ENCODE measurements around the gene RASSF4.

Gene RASSF4

DNA sequence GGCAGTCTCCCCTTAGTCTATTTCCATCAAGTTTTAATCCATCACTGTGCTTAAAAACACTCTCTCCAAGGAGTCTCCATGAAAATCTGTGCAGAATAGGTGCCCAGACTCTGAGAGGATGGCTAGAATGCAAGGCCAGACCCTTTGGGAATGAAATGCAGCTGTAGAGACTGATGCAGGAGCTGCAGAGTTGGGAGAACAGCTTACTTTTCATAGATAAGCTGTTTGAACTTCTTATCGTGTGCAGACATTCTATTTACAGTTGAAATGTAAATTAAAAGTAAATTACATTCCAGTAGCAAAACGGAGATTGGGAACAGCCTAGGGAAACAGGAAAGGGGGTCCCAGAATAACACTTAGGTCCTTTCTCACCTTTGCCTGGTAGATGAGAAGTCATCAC, 56.0 kb downstream of the RASSF4 start:
- DNase-seq = no peak

DNA sequence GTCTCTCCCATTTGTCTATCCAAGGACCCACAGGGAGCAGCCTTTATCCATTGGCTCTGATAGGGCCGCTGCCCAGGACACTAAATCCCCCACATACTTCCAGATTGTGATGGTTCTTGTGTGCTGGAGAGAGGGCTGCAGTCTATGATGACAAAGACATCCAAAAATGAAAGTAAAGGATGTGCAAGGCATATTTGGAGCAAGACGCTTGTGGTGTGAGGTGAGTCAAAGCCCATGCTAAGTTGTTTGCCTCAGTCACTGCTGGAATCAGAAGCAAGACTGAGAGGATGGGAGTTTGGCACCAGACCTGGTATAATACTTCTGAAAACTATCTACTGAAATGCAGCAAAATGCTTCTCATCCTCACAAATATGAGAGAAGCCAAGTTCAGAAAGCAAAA, 63.8 kb downstream of the RASSF4 start:
- DNase-seq = no peak

DNA sequence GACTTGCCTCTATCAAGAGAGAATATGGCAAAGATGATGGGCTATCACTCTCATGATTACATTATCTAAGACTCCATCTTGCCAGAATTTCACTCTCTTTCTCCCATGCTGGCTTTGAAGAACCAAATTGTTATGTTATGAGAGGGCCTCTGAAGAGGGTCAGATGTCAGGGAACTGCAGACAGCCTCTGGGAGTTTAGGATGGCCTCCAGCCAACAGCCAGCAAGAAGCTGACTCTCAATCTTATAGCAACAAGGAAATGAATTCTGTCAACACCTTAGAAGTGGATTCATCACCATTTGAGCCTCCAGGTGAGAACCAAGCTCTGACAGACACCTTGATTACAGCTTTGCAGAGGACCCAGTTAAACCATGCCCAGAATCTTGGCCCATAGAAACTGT, 74.7 kb downstream of the RASSF4 start:
- DNase-seq = no peak

DNA sequence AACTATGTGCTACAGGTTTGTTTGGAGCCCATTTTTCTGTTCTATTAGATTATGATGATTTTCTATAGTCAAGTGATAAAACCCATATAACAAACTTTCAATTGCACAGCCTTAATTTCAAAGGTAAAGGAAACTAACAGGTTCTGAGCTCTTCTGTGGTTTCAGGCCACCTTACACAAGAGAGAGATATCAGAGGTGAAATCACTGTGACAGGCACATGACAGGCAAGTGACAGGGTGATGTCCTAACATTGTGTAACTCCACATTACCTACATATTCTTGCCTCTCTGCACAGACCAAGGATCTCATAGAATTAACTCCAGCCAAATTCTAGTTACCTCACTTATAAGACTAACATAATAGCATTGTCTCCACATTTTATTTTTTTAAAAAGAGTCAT, 76.1 kb downstream of the RASSF4 start:
- DNase-seq = no peak

DNA sequence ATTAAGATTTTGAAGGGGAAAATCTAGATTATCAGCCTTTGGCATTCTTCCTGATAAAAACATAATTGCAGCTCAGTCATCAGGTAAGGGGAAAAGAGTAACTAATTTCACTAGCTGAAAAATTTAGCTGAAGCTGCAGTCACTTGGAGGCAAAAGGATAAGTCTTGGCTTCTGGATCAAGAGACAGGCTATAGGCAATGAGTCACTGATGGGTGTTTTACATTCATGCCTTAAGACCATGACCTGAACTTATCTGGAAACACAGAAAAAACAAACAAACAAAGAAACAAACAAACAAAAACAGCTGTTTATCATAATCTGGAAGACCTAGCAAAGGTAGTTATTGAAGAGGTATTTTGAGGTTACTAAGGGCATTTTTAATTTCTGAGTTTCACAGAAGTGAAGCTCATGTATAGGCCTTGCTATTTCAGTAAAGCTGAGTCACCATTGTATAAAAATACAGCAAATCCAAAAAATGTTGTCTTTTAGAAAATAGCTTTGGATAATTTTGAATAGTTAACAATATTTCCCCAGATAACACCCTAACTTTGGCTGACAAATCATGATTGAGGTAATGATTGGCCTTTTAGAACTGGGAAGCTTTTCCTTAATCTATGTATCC, 81.4 kb downstream of the RASSF4 start:
- DNase-seq = no peak

DNA sequence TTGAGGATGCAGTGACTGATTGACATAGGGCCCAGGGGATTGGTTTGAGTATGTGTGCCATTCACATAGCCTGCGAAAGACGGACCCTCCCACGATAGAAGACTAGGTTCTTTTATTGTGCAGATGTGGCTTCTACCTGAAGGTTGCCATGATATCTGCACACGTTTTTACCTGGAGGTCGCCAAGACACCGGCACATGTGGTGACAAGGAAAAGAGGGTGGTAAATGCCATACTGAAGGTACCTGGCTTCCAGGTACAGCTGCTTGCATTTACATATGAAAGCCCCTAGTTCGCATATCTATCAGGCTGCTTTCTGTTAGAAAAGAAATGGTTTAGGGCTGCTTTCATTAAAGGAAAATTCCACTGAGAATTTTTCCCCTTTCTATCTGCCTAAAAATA, 84.7 kb downstream of the RASSF4 start:
- no peak for DNase-seq
